ENCODE results near the gene VOPP1. TPM values are rescaled to one million over a fixed set of nuclear protein-coding genes. Genes with fewer than 3 reads are reported as not detected.

VOPP1 gene
- total and polyA plus RNA-seq, 9 of the 15 experiments (the other 6 are each of a cell fraction or from before 2014, with no cell fraction given), result 8.2 to 45.8 (median 31.2) TPM

GRCh38 chr7:55556492-55556891 lies 15.8 kb downstream of the VOPP1 start:
- intact Hi-C loops (cut with micrococcal nuclease) (no loop called here), in situ Hi-C loops (cut with MboI) (no loop called here)
- no TSS peak for BruUV-seq (replicated peaks)
- ChIA-PET POLR2A (no interaction called here), CTCF (ENCODE audit: low intra/inter-chr PET ratio) (no interaction called here)
- Histone ChIP-seq H3K4me1 (replicated peaks in 1 of 2; ENCODE audit: control insufficient read depth in 2 of 2, insufficient read depth in 2 of 2, low read length in 2 of 2) (peaks cover 15 to 25% of the 10 kb centered on the region in 2 experiments), H3K9ac (ENCODE audit: insufficient read depth in 1 of 2, low read depth in 2 of 2, low read length in 2 of 2) (no peak overlapping the region), H3K9me1 (ENCODE audit: control insufficient read depth, insufficient read depth, low read length) (peaks cover 2% of the 10 kb centered on the region), H3K4me3 (no peak overlapping the region), H3K4me2 (ENCODE audit: insufficient read depth, low read length) (no peak overlapping the region), H3K36me3 (ENCODE audit: control insufficient read depth, insufficient read depth, low read length) (peaks cover 7% of the 10 kb centered on the region; the same call in 1 of the 3 replicates), H3K27ac (ENCODE audit: extremely low read depth, low read depth, low read length) (no peak overlapping the region), H4K20me1 (replicated peaks; ENCODE audit: control insufficient read depth, insufficient read depth, low read length) (peaks cover 29% of the 10 kb centered on the region), H3K79me2 (ENCODE audit: control insufficient read depth, insufficient read depth, low read length) (peaks cover 50% of the 10 kb centered on the region), H2AFZ (ENCODE audit: low read depth, low read length) (no peak overlapping the region), H3K27me3 (ENCODE audit: control insufficient read depth in 2 of 2, insufficient read depth in 2 of 2, low read length in 2 of 2) (no peaks in the 10 kb centered on the region), H3K9me3 (replicated peaks; ENCODE audit: control insufficient read depth, insufficient read depth, low read depth, low read length) (no peaks in the 10 kb centered on the region)
- TF ChIP-seq HNRNPLL (IDR thresholded peaks at IDR 0.05; ENCODE audit: low read depth, low read length, poor library complexity, severe bottlenecking), result no peak
- peak; percentile 34; the same call in 1 of the 2 replicates for TF ChIP-seq FOSL1 (tag; conservative IDR thresholded peaks at IDR 0.05)
- no peak for TF ChIP-seq U2AF1 (optimal IDR thresholded peaks at IDR 0.05; ENCODE audit: low read depth, low read length)
- 87% methylated on average over 3 of the region's 3 CpGs for WGBS (ENCODE audit: insufficient coverage, low coverage, missing lambda C conversion rate)
- no peak for FAIRE-seq
- DNase-seq (ENCODE audit: extremely low read depth in 1 of 4, low spot score in 3 of 4), result no peak
- ATAC-seq, result no peak

DNA sequence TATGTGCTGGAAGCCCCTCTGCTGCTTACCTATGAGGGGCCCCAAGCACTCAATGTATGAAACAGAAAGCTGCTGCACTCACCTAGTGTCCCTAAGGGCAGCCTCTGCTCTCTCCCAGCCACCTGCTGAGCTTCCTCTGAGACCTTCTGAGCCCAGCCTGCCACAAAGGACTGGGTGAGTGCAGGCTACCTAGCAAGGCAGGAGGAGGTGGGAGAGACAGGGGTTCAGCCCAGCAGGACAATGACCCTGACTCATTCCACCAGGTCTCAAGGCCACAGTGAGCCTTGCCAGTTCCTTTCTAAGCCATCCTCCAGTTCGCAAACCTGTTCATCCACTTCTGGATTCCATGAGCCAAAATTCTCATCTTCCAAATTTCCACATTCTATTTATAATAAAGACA lies 16.3 kb downstream of the VOPP1 start:
- intact Hi-C loops (cut with micrococcal nuclease) (no loop called here), in situ Hi-C loops (cut with MboI) (no loop called here)
- no TSS peak for BruUV-seq (replicated peaks)
- H3K9ac ChIP-seq (ENCODE audit: insufficient read depth in 1 of 2, low read depth in 2 of 2, low read length in 2 of 2), result peak overlapping the region in 1 of 2 experiments; percentile 12; a peak in 1 of 4 replicates
- H3K9me3 ChIP-seq (replicated peaks; ENCODE audit: control insufficient read depth, insufficient read depth, low read depth, low read length), result no peaks in the 10 kb centered on the region
- TF ChIP-seq RNF2 (IDR thresholded peaks at IDR 0.05), result no peak
- TF ChIP-seq TCF3 (CRISPR knock-in tag; IDR thresholded peaks at IDR 0.05), result no peak
- TF ChIP-seq ZNF174 (CRISPR knock-in tag; IDR thresholded peaks at IDR 0.05), result no peak
- TF ChIP-seq NCOA6 (IDR thresholded peaks at IDR 0.05), result no peak
- TF ChIP-seq THAP12 (CRISPR knock-in tag; IDR thresholded peaks at IDR 0.05), result no peak
- no peak for TF ChIP-seq SNAPC5 (CRISPR knock-in tag; IDR thresholded peaks at IDR 0.05)
- no peak for TF ChIP-seq ZBTB7A (IDR thresholded peaks at IDR 0.05; ENCODE audit: borderline replicate concordance, control insufficient read depth, low read depth, low read length)
- TF ChIP-seq ZNF354B (CRISPR knock-in tag; IDR thresholded peaks at IDR 0.05), result no peak
- TF ChIP-seq NFXL1 (CRISPR knock-in tag; IDR thresholded peaks at IDR 0.05), result no peak
- no peak for TF ChIP-seq NUFIP1 (IDR thresholded peaks at IDR 0.05; ENCODE audit: partially characterized antibody)
- TF ChIP-seq PHTF2 (CRISPR knock-in tag; IDR thresholded peaks at IDR 0.05), result no peak
- TF ChIP-seq ELK1 (CRISPR knock-in tag; IDR thresholded peaks at IDR 0.05), result no peak
- no peak overlapping the region; the same call in 2 of the 3 replicates for H3K27ac ChIP-seq (ENCODE audit: extremely low read depth, low read depth, low read length)
- DNase-seq (ENCODE audit: extremely low read depth in 1 of 4, low spot score in 3 of 4) (no peak), ATAC-seq (no peak), FAIRE-seq (no peak)
- no peak overlapping the region for H3K4me3 ChIP-seq
- H2AFZ ChIP-seq (ENCODE audit: low read depth, low read length), result no peak overlapping the region
- H3K4me2 ChIP-seq (ENCODE audit: insufficient read depth, low read length), result no peak overlapping the region
- peaks cover 34% of the 10 kb centered on the region for H4K20me1 ChIP-seq (replicated peaks; ENCODE audit: control insufficient read depth, insufficient read depth, low read length)
- 71% methylated on average over 1 of the region's 1 CpG for WGBS (ENCODE audit: insufficient coverage, low coverage, missing lambda C conversion rate)
- H3K27me3 ChIP-seq (ENCODE audit: control insufficient read depth in 2 of 2, insufficient read depth in 2 of 2, low read length in 2 of 2), result no peaks in the 10 kb centered on the region
- peaks cover 15 to 25% of the 10 kb centered on the region in 2 experiments for H3K4me1 ChIP-seq (replicated peaks in 1 of 2; ENCODE audit: control insufficient read depth in 2 of 2, insufficient read depth in 2 of 2, low read length in 2 of 2)
- peaks cover 2% of the 10 kb centered on the region for H3K9me1 ChIP-seq (ENCODE audit: control insufficient read depth, insufficient read depth, low read length)
- ChIA-PET CTCF (ENCODE audit: low intra/inter-chr PET ratio) (no interaction called here), POLR2A (interaction anchor here (0.6 kb wide), 1 partner anchor 1784 kb away, joined by 3 read pairs; no protein-coding TSS in a partner anchor)
- H3K36me3 ChIP-seq (ENCODE audit: control insufficient read depth, insufficient read depth, low read length), result peaks cover 7% of the 10 kb centered on the region; the same call in 1 of the 3 replicates
- H3K79me2 ChIP-seq (ENCODE audit: control insufficient read depth, insufficient read depth, low read length), result peaks cover 54% of the 10 kb centered on the region
